ENCODE data around the gene ACTR1B.

DNA sequence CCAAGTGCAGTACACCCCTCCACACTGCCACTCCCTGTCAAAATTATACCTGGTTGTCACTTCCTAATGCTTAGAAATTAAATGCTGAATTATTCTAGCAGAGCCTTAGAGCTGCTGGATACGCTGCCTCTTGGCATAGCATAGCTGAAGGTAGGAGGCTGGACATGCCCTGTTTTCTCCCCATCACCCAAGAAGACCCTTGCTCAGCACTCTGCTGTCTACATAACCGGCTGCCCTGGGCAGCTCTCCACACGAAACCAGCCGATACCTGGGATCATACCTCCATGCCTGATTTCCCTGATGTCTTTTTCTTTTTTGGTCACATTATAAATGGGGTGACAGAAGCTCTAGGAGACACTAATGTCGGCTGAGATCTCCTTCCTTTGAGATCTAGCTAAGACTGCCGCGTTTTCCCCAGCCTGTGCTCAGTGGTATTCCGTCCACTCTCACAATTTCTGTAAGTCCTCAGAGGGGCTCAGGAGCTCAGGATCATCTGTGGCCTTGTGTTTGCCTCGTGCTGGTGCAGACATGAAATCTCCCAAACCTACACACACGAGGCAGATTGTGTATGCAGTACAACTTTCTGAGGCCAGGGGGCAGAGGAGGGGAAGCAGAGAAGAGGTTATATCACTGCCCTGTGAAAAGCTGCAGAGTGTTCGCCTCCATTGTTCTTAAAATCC, 36.1 kb upstream of the ACTR1B start:
- TF ChIP-seq EZH2 (IDR thresholded peaks at IDR 0.05), result no peak
- TF ChIP-seq POLR2AphosphoS5 (IDR thresholded peaks at IDR 0.05; ENCODE audit: borderline replicate concordance, low read depth, low read length), result no peak
